ENCODE measurements around the gene OSBPL3. TPM values are rescaled to one million over a fixed set of nuclear protein-coding genes. Genes with fewer than 3 reads are reported as not detected.

OSBPL3 gene
- polyA plus RNA-seq, 1 donor from 2014 or later: 0.26 TPM

DNA sequence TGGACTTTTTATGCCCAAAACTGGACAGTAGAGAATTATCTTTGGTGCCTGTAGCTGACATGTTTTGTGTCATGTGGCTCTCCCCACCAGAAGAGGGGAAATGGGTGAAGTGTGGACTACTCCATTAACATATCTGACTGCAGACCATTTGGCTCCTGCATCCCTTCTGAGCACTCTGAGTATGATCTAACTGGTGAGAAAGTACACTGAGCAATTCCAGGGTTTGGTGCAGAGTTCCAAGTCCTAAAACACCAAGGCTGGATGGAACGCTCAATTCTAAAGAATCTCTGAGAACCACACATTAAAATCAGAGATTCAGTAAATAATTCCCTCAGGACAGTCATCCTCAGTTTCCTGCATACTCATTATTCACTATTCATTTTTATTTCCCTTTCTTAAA lies 22.8 kb upstream of the OSBPL3 start:
- no peaks in the 10 kb centered on the region for H4K20me1 ChIP-seq (ENCODE audit: insufficient read depth)
- H3F3A ChIP-seq (ENCODE audit: insufficient read depth, low read length, poor library complexity, severe bottlenecking): no peaks in the 10 kb centered on the region
- H2AFZ ChIP-seq (ENCODE audit: low read depth, low read length): no peak overlapping the region
- H3K4me3 ChIP-seq (ENCODE audit: low read length): no peak overlapping the region
- H3K4me2 ChIP-seq (ENCODE audit: low read length): no peak overlapping the region
- no peak overlapping the region for H3K9ac ChIP-seq (ENCODE audit: low read length)
- no peak overlapping the region for H3K27ac ChIP-seq (ENCODE audit: low read length)
- H3K79me2 ChIP-seq (replicated peaks; ENCODE audit: insufficient read depth, low read length): no peaks in the 10 kb centered on the region
- H3K9me2 ChIP-seq (ENCODE audit: insufficient read depth, low read length): no peaks in the 10 kb centered on the region
- no peaks in the 10 kb centered on the region for H3K9me3 ChIP-seq (ENCODE audit: low read length)
- H3K36me3 ChIP-seq (ENCODE audit: insufficient read depth, low read length): no peaks in the 10 kb centered on the region
- no peak for TF ChIP-seq POLR2AphosphoS5 (IDR thresholded peaks at IDR 0.05)
- TF ChIP-seq MXI1 (conservative IDR thresholded peaks at IDR 0.05; ENCODE audit: poor library complexity, severe bottlenecking): no peak
- TF ChIP-seq CTCF (IDR thresholded peaks at IDR 0.05; ENCODE audit: poor library complexity, severe bottlenecking): no peak
- TF ChIP-seq EP300 (conservative IDR thresholded peaks at IDR 0.05; ENCODE audit: poor library complexity, severe bottlenecking): no peak
- TF ChIP-seq TAF1 (IDR thresholded peaks at IDR 0.05; ENCODE audit: low read depth): no peak
- TF ChIP-seq REST (IDR thresholded peaks at IDR 0.05; ENCODE audit: borderline replicate concordance): no peak
- TF ChIP-seq EZH2 (IDR thresholded peaks at IDR 0.05; ENCODE audit: borderline replicate concordance, insufficient read depth, low read length, poor library complexity, severe bottlenecking): no peak
- TF ChIP-seq RAD21 (conservative IDR thresholded peaks at IDR 0.05): no peak
- no peak for TF ChIP-seq SMC3 (conservative IDR thresholded peaks at IDR 0.05; ENCODE audit: poor library complexity)
- no peaks in the 10 kb centered on the region for H3K27me3 ChIP-seq (ENCODE audit: insufficient read depth, low read depth, low read length)

GRCh38 chr7:24995466-24995865 lies 15.5 kb upstream of the OSBPL3 start:
- Histone ChIP-seq H3K9me3 (ENCODE audit: low read length) (no peaks in the 10 kb centered on the region), H2AFZ (ENCODE audit: low read depth, low read length) (no peak overlapping the region), H3K27me3 (ENCODE audit: insufficient read depth, low read depth, low read length) (no peaks in the 10 kb centered on the region), H3K79me2 (replicated peaks; ENCODE audit: insufficient read depth, low read length) (no peaks in the 10 kb centered on the region), H3K9ac (ENCODE audit: low read length) (no peak overlapping the region), H3K4me2 (ENCODE audit: low read length) (no peak overlapping the region), H3K27ac (ENCODE audit: low read length) (no peak overlapping the region), H3K9me2 (ENCODE audit: insufficient read depth, low read length) (no peaks in the 10 kb centered on the region), H3K4me3 (ENCODE audit: low read length) (no peak overlapping the region), H3K36me3 (ENCODE audit: insufficient read depth, low read length) (no peaks in the 10 kb centered on the region), H4K20me1 (ENCODE audit: insufficient read depth) (no peaks in the 10 kb centered on the region), H3F3A (ENCODE audit: insufficient read depth, low read length, poor library complexity, severe bottlenecking) (no peaks in the 10 kb centered on the region)
- TF ChIP-seq CTCF (IDR thresholded peaks at IDR 0.05; ENCODE audit: poor library complexity, severe bottlenecking) (no peak), MXI1 (conservative IDR thresholded peaks at IDR 0.05; ENCODE audit: poor library complexity, severe bottlenecking) (no peak), TAF1 (IDR thresholded peaks at IDR 0.05; ENCODE audit: low read depth) (no peak), REST (IDR thresholded peaks at IDR 0.05; ENCODE audit: borderline replicate concordance) (no peak), SMC3 (conservative IDR thresholded peaks at IDR 0.05; ENCODE audit: poor library complexity) (no peak), POLR2AphosphoS5 (IDR thresholded peaks at IDR 0.05) (peak; percentile 27), RAD21 (conservative IDR thresholded peaks at IDR 0.05) (no peak), EP300 (conservative IDR thresholded peaks at IDR 0.05; ENCODE audit: poor library complexity, severe bottlenecking) (no peak), EZH2 (IDR thresholded peaks at IDR 0.05; ENCODE audit: borderline replicate concordance, insufficient read depth, low read length, poor library complexity, severe bottlenecking) (no peak)

All from neural cell (in vitro differentiated cells).